ENCODE measurements around the gene SCAMP1. TPM values are rescaled to one million over a fixed set of nuclear protein-coding genes. Genes with fewer than 3 reads are reported as not detected.

SCAMP1 gene
- total and polyA plus RNA-seq, 2 of the 8 experiments (the other 6 are each of a cell fraction or from before 2014, with no cell fraction given) = 18.6 to 55.9 TPM

DNA sequence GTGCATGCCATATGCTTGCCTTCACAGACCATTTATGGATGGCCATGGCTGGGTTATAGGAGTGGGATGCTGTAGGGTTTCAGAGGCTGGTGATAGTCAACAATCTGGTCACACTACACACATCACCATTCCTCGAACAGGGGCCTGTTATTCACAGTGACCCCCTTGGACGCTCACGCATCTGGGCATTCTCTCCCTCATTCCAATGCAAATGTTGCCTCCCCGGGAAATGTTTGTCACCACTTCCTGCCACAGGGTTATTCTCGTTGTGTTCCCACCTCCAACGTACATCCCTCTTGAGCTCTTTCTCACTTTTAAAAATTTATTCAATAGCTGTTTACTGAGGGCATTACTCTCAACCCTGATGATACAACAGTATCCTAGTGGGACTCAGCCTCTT is 135.4 kb downstream of the SCAMP1 start:
- H4K8ac ChIP-seq (ENCODE audit: extremely low read depth, insufficient read depth, low read length) = no peak overlapping the region
- H3K23me2 ChIP-seq (ENCODE audit: low read depth, low read length) = no peaks in the 10 kb centered on the region; the same call in 1 of the 2 replicates
- H2BK12ac ChIP-seq (ENCODE audit: low read depth, low read length) = peak overlapping the region; percentile 69
- no peaks in the 10 kb centered on the region; a peak in 1 of 7 replicates for H3K27me3 ChIP-seq (replicated peaks in 1 of 4; ENCODE audit: control insufficient read depth in 3 of 4, extremely low read depth in 1 of 4, insufficient read depth in 3 of 4, low read length in 3 of 4)
- H3K4me2 ChIP-seq (ENCODE audit: insufficient read depth in 1 of 2, low read depth in 2 of 2, low read length in 2 of 2) = peak overlapping the region; percentile 26 to 48
- H3K4me3 ChIP-seq (ENCODE audit: extremely low read depth in 1 of 4, insufficient read depth in 2 of 4, low read depth in 3 of 4, low read length in 4 of 4) = peak overlapping the region in 1 of 4 experiments; percentile 13; a peak in 1 of 8 replicates
- no peak overlapping the region for H3K23ac ChIP-seq (ENCODE audit: insufficient read length)
- H3K4me1 ChIP-seq (replicated peaks in 1 of 4; ENCODE audit: control insufficient read depth in 3 of 4, insufficient read depth in 4 of 4, low read length in 3 of 4) = peaks cover 10 to 23% (median 16%) of the 10 kb centered on the region in 4 experiments
- no peak overlapping the region for H3K56ac ChIP-seq (replicated peaks; ENCODE audit: insufficient read length, low read depth, low read length)
- peak overlapping the region; percentile 58; the same call in 1 of the 2 replicates for H2AK5ac ChIP-seq (ENCODE audit: low read depth, low read length)
- H3K18ac ChIP-seq (ENCODE audit: extremely low read depth, low read length) = peak overlapping the region; percentile 56; the same call in 1 of the 2 replicates
- peaks cover 20% of the 10 kb centered on the region for H3K79me1 ChIP-seq (ENCODE audit: low read depth, low read length)
- FAIRE-seq = peak; percentile 52
- H3K9me3 ChIP-seq (ENCODE audit: insufficient read depth in 2 of 2, low read depth in 1 of 2, low read length in 1 of 2) = no peaks in the 10 kb centered on the region
- H3K9ac ChIP-seq (replicated peaks in 1 of 4; ENCODE audit: extremely low read depth in 1 of 4, low read depth in 3 of 4, low read length in 3 of 4) = no peak overlapping the region
- no peak overlapping the region for H2BK15ac ChIP-seq (ENCODE audit: low read length)
- H2AFZ ChIP-seq (ENCODE audit: low read length) = no peak overlapping the region
- H3K4ac ChIP-seq (replicated peaks; ENCODE audit: insufficient read length, low read depth, low read length) = no peak overlapping the region
- H2BK120ac ChIP-seq (replicated peaks; ENCODE audit: low read depth, low read length) = peak overlapping the region; percentile 73
- H2BK20ac ChIP-seq (ENCODE audit: low read length) = peak overlapping the region; percentile 24; the same call in 1 of the 2 replicates
- H2BK5ac ChIP-seq (ENCODE audit: low read depth, low read length) = peak overlapping the region; percentile 63; the same call in 1 of the 2 replicates
- peaks cover 1 to 6% of the 10 kb centered on the region in 2 experiments for H4K20me1 ChIP-seq (replicated peaks in 1 of 2; ENCODE audit: control insufficient read depth in 1 of 2, insufficient read depth in 2 of 2, low read length in 2 of 2)
- H3K27ac ChIP-seq (ENCODE audit: low read depth, low read length) = peak overlapping the region; percentile 42; the same call in 1 of the 2 replicates
- no peaks in the 10 kb centered on the region for H3K36me3 ChIP-seq (ENCODE audit: control insufficient read depth in 2 of 4, insufficient read depth in 4 of 4, low read length in 3 of 4)
- POLR2A ChIA-PET (ENCODE audit: partially characterized antibody) = interaction anchor here (1.1 to 2.0 kb wide), 2 partner anchors 9 to 13 kb away, joined by 4 to 7 read pairs; no protein-coding TSS in a partner anchor
- H4K5ac ChIP-seq (ENCODE audit: insufficient read length, low read depth, low read length) = no peak overlapping the region
- peak overlapping the region; percentile 92 for H4K91ac ChIP-seq (replicated peaks; ENCODE audit: insufficient read length, low read length)
- H3K14ac ChIP-seq (ENCODE audit: insufficient read length) = no peak overlapping the region
- CTCF ChIA-PET (ENCODE audit: partially characterized antibody) = interaction anchor here (1.0 to 1.8 kb wide), 6 partner anchors 9 to 175 kb away, joined by 3 to 10 read pairs (median 4); no protein-coding TSS in a partner anchor
- WGBS, 2 experiments (ENCODE audit: extremely low coverage in 1 of 2, insufficient coverage in 1 of 2, insufficient read length in 1 of 2, insufficient replicate concordance in 2 of 2, low coverage in 1 of 2, low lambda C conversion rate in 2 of 2, missing lambda C conversion rate in 1 of 2) = 17% methylated on average over 6 of the region's 6 CpGs; no CpG with 5 or more reads in 1 of the 2 experiments
- peak in 1 of 2 experiments; percentile 48 for DNase-seq (ENCODE audit: low read depth in 1 of 2, low spot score in 2 of 2)
- H3K79me2 ChIP-seq (ENCODE audit: control insufficient read depth in 1 of 2, insufficient read depth in 2 of 2, low read length in 2 of 2) = peaks cover 4 to 61% of the 10 kb centered on the region in 2 experiments
- TF ChIP-seq KDM4A (IDR thresholded peaks at IDR 0.05; ENCODE audit: low read depth, low read length, severe bottlenecking) (no peak), TBP (IDR thresholded peaks at IDR 0.05; ENCODE audit: low read depth, low read length) (no peak), TAF7 (optimal IDR thresholded peaks at IDR 0.05; ENCODE audit: borderline replicate concordance, low read depth, low read length) (no peak), EP300 (IDR thresholded peaks at IDR 0.05; ENCODE audit: borderline replicate concordance in 1 of 2, low read depth in 2 of 2, low read length in 2 of 2) (0 out of 3 replicates have a peak, but pooled peaks of 1 of the 2 experiments have one; percentile 29), KDM1A (IDR thresholded peaks at IDR 0.05; ENCODE audit: borderline replicate concordance, low read length) (no peak), POLR2A (IDR thresholded peaks at IDR 0.05; ENCODE audit: control extremely low read depth in 1 of 2, low read depth in 2 of 2, low read length in 2 of 2) (no peak; a peak in 1 of 3 replicates), TEAD4 (IDR thresholded peaks at IDR 0.05; ENCODE audit: low read depth, low read length) (peak; percentile 80), RNF2 (IDR thresholded peaks at IDR 0.05; ENCODE audit: borderline replicate concordance, low read depth, low read length, missing control alignments, poor library complexity, severe bottlenecking) (no peak), ASH2L (IDR thresholded peaks at IDR 0.05; ENCODE audit: low read length) (no peak), EZH2 (IDR thresholded peaks at IDR 0.05; ENCODE audit: low read depth, low read length, severe bottlenecking) (no peak), CREB1 (IDR thresholded peaks at IDR 0.05) (no peak), HDAC6 (IDR thresholded peaks at IDR 0.05; ENCODE audit: low read depth, low read length) (no peak), TCF12 (IDR thresholded peaks at IDR 0.05; ENCODE audit: low read depth, low read length) (peak; percentile 70; the same call in 1 of the 2 replicates)
